H1 (cell line): ENCODE data around the gene ASCC1.

Experiments
- NANOG ChIP-seq: IDR thresholded peaks from 2 replicates; pipeline ENCODE4 v1.6.1; 2011; ENCODE audit warnings: low read length, low read depth, mild to moderate bottlenecking, inconsistent platforms; ENCODE audit not compliant: insufficient read depth, poor library complexity, severe bottlenecking
- SIX5 ChIP-seq: IDR thresholded peaks from 2 replicates; pipeline ENCODE4 v1.6.1; 2011; ENCODE audit warnings: mild to moderate bottlenecking, low read depth, low read length
- TF ChIP-seq, protein P1 (sequence below), 3 experiments: IDR thresholded peaks; 1 replicate in 2 of 3; 2 replicates in 1 of 3; pipeline versions ENCODE4 v1.5.1 to v1.6.1; 2011; ENCODE audit warnings: low read length in 3 of 3, mild to moderate bottlenecking in 3 of 3, inconsistent platforms in 2 of 3, low read depth in 1 of 3, moderate library complexity in 1 of 3; ENCODE audit not compliant: insufficient read depth in 1 of 3; ENCODE audit errors: control extremely low read depth in 1 of 3

DNA sequence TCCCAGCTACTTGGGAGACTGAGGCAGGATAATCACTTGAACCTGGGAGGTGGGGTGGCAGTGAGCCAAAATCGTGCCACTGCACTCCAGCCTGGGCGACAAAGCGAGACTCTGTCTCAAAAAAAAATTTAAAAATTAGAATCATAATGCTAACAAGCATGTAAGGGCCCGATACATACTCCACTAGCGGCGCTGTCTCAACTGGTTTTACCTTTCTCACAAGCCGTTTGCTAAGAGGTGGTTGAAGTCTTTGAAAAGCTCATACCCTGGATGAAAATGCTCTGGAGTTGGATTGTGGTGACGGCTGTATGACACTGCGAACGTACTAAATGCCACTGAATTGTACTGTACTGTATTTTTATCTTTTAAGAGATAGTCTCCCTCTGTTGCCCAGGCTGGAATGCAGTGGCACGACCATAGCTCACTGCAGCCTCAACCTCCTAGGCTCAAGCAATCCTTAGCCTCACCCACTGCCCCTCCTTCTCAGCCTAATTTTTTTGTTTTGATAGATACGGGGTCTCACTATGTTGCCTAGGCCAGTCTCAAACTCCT lies 157.7 kb downstream of the ASCC1 start:
- TF ChIP-seq NANOG (no peak), SIX5 (no peak)
- TF ChIP-seq, protein P1, sequence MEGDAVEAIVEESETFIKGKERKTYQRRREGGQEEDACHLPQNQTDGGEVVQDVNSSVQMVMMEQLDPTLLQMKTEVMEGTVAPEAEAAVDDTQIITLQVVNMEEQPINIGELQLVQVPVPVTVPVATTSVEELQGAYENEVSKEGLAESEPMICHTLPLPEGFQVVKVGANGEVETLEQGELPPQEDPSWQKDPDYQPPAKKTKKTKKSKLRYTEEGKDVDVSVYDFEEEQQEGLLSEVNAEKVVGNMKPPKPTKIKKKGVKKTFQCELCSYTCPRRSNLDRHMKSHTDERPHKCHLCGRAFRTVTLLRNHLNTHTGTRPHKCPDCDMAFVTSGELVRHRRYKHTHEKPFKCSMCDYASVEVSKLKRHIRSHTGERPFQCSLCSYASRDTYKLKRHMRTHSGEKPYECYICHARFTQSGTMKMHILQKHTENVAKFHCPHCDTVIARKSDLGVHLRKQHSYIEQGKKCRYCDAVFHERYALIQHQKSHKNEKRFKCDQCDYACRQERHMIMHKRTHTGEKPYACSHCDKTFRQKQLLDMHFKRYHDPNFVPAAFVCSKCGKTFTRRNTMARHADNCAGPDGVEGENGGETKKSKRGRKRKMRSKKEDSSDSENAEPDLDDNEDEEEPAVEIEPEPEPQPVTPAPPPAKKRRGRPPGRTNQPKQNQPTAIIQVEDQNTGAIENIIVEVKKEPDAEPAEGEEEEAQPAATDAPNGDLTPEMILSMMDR (IDR thresholded peaks at IDR 0.05; ENCODE audit: control extremely low read depth in 1 of 3, insufficient read depth in 1 of 3, low read depth in 1 of 3, low read length in 3 of 3): no peak
